H9 (cell line): ENCODE data around the gene SLC25A29. TPM values are rescaled to one million over a fixed set of nuclear protein-coding genes. Genes with fewer than 3 reads are reported as not detected.
A peak's percentile ranks its signal among the peaks of the same experiment; 100 is the strongest.

Experiments
- DNase-seq: peaks from one replicate; pipeline ENCODE4 v3.0.0-alpha.2; 2017
- H2AFZ ChIP-seq: one replicate; pipeline ENCODE4 v1.6.1; 2013; ENCODE audit warnings: mild to moderate bottlenecking, low read length, control low read depth, moderate library complexity
- H2AK5ac ChIP-seq: 2 replicates; pipeline ENCODE4 v1.6.1; 2013; ENCODE audit warnings: low read length, control low read depth, mixed read lengths; ENCODE audit not compliant: insufficient read length
- H2BK120ac ChIP-seq: one replicate; pipeline ENCODE4 v1.6.1; 2013; ENCODE audit warnings: low read depth, mild to moderate bottlenecking, low read length, control low read depth, inconsistent platforms; ENCODE audit not compliant: poor library complexity, severe bottlenecking
- H2BK12ac ChIP-seq: 2 replicates; pipeline ENCODE4 v1.6.1; 2013; ENCODE audit warnings: low read length, control low read depth, mixed read lengths, low read depth; ENCODE audit not compliant: insufficient read length
- H2BK15ac ChIP-seq: 2 replicates; pipeline ENCODE4 v1.6.1; 2013; ENCODE audit warnings: low read depth, low read length, control low read depth
- H2BK20ac ChIP-seq: one replicate; pipeline ENCODE4 v1.6.1; 2013; ENCODE audit warnings: low read depth, mild to moderate bottlenecking, low read length, control low read depth, inconsistent platforms; ENCODE audit not compliant: poor library complexity, severe bottlenecking
- H2BK5ac ChIP-seq: 2 replicates; pipeline ENCODE4 v1.6.1; 2013; ENCODE audit warnings: low read length, control low read depth, mixed read lengths; ENCODE audit not compliant: insufficient read length
- H3K14ac ChIP-seq: 2 replicates; pipeline ENCODE4 v1.6.1; 2013; ENCODE audit warnings: low read length, control low read depth; ENCODE audit not compliant: insufficient read depth
- H3K18ac ChIP-seq: 2 replicates; pipeline ENCODE4 v1.6.1; 2013; ENCODE audit warnings: low read depth, mild to moderate bottlenecking, mixed read lengths, low read length, control low read depth; ENCODE audit not compliant: insufficient read length
- H3K23ac ChIP-seq: 2 replicates; pipeline ENCODE4 v1.6.1; 2013; ENCODE audit warnings: low read length, control low read depth, mixed read lengths, low read depth; ENCODE audit not compliant: insufficient read length
- H3K23me2 ChIP-seq: 2 replicates; pipeline ENCODE4 v1.6.1; 2013; ENCODE audit warnings: low read depth, mild to moderate bottlenecking, mixed read lengths, low read length, control low read depth; ENCODE audit not compliant: insufficient read length, poor library complexity, severe bottlenecking
- H3K27ac ChIP-seq: 2 replicates; pipeline ENCODE4 v1.5.1; 2013; ENCODE audit warnings: low read length, control low read depth, mixed read lengths, low read depth; ENCODE audit not compliant: insufficient read length
- H3K27me3 ChIP-seq: 2 replicates; pipeline ENCODE4 v1.6.1; 2013; ENCODE audit warnings: low read length, control low read depth, inconsistent platforms; ENCODE audit not compliant: insufficient read depth
- H3K4ac ChIP-seq: 2 replicates; pipeline ENCODE4 v1.6.1; 2013; ENCODE audit warnings: low read depth, mild to moderate bottlenecking, control low read depth, inconsistent platforms, low read length, moderate library complexity
- H3K4me1 ChIP-seq: 2 replicates; pipeline ENCODE4 v1.6.1; 2013; ENCODE audit warnings: low read length, control low read depth, inconsistent platforms; ENCODE audit not compliant: insufficient read depth
- H3K4me2 ChIP-seq: 2 replicates; pipeline ENCODE4 v1.6.1; 2013; ENCODE audit warnings: low read length, control low read depth, mixed read lengths; ENCODE audit not compliant: insufficient read length, insufficient read depth
- H3K56ac ChIP-seq: 2 replicates; pipeline ENCODE4 v1.6.1; 2013; ENCODE audit warnings: low read depth, mild to moderate bottlenecking, mixed read lengths, low read length, control low read depth; ENCODE audit not compliant: insufficient read length
- H3K79me1 ChIP-seq: 2 replicates; pipeline ENCODE4 v1.6.1; 2013; ENCODE audit warnings: low read depth, mild to moderate bottlenecking, moderate library complexity, low read length, control low read depth, inconsistent platforms; ENCODE audit not compliant: insufficient read depth, poor library complexity, severe bottlenecking
- H3K79me2 ChIP-seq: 2 replicates; pipeline ENCODE4 v1.6.1; 2013; ENCODE audit warnings: low read length, control low read depth, inconsistent platforms; ENCODE audit not compliant: insufficient read depth
- H3K9ac ChIP-seq: 2 replicates; pipeline ENCODE4 v1.6.1; 2013; ENCODE audit warnings: low read length, control low read depth, mixed read lengths; ENCODE audit not compliant: insufficient read length; ENCODE audit errors: extremely low read depth
- H3K9me3 ChIP-seq: one replicate; pipeline ENCODE4 v1.6.1; 2013; ENCODE audit warnings: low read depth, low read length, inconsistent platforms; ENCODE audit not compliant: control insufficient read depth
- H3T11ph ChIP-seq: one replicate; pipeline ENCODE4 v1.6.1; 2013; ENCODE audit warnings: mild to moderate bottlenecking, low read length, control low read depth, inconsistent platforms
- H4K20me1 ChIP-seq: one replicate; pipeline ENCODE4 v1.6.1; 2013; ENCODE audit not compliant: control insufficient read depth, insufficient read length, insufficient read depth
- H4K5ac ChIP-seq: 2 replicates; pipeline ENCODE4 v1.6.1; 2013; ENCODE audit warnings: low read depth, mild to moderate bottlenecking, mixed read lengths, low read length, control low read depth; ENCODE audit not compliant: insufficient read length
- H4K8ac ChIP-seq: replicated peaks from 2 replicates; pipeline ENCODE4 v1.6.1; 2013; ENCODE audit warnings: low read length, control low read depth, mixed read lengths, low read depth; ENCODE audit not compliant: insufficient read length
- H4K91ac ChIP-seq: 2 replicates; pipeline ENCODE4 v1.6.1; 2013; ENCODE audit warnings: low read depth, mild to moderate bottlenecking, moderate library complexity, mixed read lengths, low read length, control low read depth; ENCODE audit not compliant: insufficient read length
- H3K27ac Mint-ChIP-seq, 3 experiments: 2 replicates in 2 of 3; 3 replicates in 1 of 3; pipeline ENCODE4 v1.8.0; 2020 to 2021; ENCODE audit warnings: mixed read lengths in 3 of 3, mild to moderate bottlenecking in 1 of 3, moderate library complexity in 1 of 3
- H3K27me3 Mint-ChIP-seq: 2 replicates; pipeline ENCODE4 v1.8.0; 2021; ENCODE audit warnings: low read depth, mild to moderate bottlenecking, moderate library complexity, mixed read lengths
- H3K36me3 Mint-ChIP-seq, 3 experiments: 2 replicates in 2 of 3; 3 replicates in 1 of 3; pipeline ENCODE4 v1.8.0; 2020 to 2021; ENCODE audit warnings: low read depth in 3 of 3, mixed read lengths in 3 of 3; ENCODE audit not compliant: insufficient read depth in 1 of 3
- H3K4me1 Mint-ChIP-seq, 2 experiments: 2 replicates each; pipeline ENCODE4 v1.8.0; 2020; ENCODE audit warnings: mixed read lengths in 2 of 2
- H3K4me3 Mint-ChIP-seq, 2 experiments: 2 replicates in 1 of 2; 3 replicates in 1 of 2; pipeline ENCODE4 v1.8.0; 2020 to 2021; ENCODE audit warnings: mild to moderate bottlenecking in 2 of 2, mixed read lengths in 2 of 2, moderate library complexity in 1 of 2
- H3K9me3 Mint-ChIP-seq, 2 experiments: 2 replicates in 1 of 2; 3 replicates in 1 of 2; pipeline ENCODE4 v1.8.0; 2020; ENCODE audit warnings: mild to moderate bottlenecking in 2 of 2, mixed read lengths in 2 of 2, moderate library complexity in 1 of 2
- WGBS: extraction: QIAGEN DNeasy Blood & Tissue Kit; methylation state at CpG from one replicate; pipeline ENCODE4 v1.1.7; 2013; ENCODE audit warnings: missing lambda C conversion rate, low lambda C conversion rate, mixed read lengths; ENCODE audit not compliant: insufficient read length; ENCODE audit errors: extremely low coverage; 5-methylcytosine and 5-hydroxymethylcytosine counted together
- total RNA-seq: library from RNA; stranded (reverse); gene quantifications from 2 replicates; pipeline ENCODE4 v1.2.1, GENCODE V29; 2021
- TF ChIP-seq, protein P1 (sequence below): fragments of 200-600 bp; sonication (generic); conservative IDR thresholded peaks from 3 replicates; pipeline ENCODE4 v1.8.0; 2021; ENCODE audit warnings: antibody characterized with exemption, mild to moderate bottlenecking

SLC25A29 gene
- total RNA-seq, 1 experiment from 2014 or later = 175 TPM

DNA sequence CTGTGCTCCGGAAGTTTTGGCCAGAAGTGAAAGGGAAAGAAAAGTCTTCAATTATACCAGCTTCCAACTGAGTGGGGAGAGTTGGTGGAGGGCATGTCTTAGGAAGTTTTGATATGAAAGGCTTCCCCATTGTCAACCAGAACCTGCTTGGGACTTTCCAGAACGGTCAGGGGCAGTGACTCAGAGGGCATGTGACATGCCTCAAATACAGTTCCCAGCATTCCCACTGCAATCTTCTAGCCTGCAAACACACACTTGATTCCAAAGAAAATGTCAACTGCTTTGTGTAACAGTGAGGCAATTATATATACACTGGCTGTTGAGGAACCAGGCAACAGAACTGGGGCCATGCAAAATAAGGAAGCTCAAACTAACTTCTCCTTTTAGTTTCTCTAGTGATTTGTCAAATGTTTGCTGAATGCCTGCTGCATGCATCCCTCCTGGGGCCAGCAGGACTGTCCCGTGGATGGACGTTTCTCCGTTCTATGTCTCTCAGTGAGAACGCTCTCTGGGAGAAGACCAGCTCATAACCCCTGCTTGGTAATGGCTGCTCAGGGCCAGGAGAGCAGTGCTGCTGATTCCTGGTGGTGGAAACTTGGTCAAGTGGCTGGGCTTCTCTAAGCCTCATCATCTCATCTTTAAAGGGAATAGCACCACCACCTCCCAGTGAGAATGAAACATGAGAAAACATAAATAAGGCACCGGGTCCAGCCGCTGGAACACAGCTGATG is 35.2 kb upstream of the SLC25A29 start:
- Histone ChIP-seq H3K9ac (no peak overlapping the region), H4K5ac (no peak overlapping the region), H3K27me3 (no peaks in the 10 kb centered on the region), H3K56ac (no peak overlapping the region), H4K20me1 (no peaks in the 10 kb centered on the region), H3K18ac (no peak overlapping the region), H3K23ac (no peak overlapping the region), H2AK5ac (no peak overlapping the region), H4K8ac (no peak overlapping the region), H3T11ph (no peak overlapping the region), H2BK20ac (no peak overlapping the region), H3K27ac (no peak overlapping the region), H3K4me1 (no peaks in the 10 kb centered on the region), H2BK120ac (no peak overlapping the region), H3K14ac (no peak overlapping the region), H2AFZ (no peak overlapping the region), H3K4ac (no peak overlapping the region), H4K91ac (no peak overlapping the region), H2BK5ac (no peak overlapping the region), H3K9me3 (no peaks in the 10 kb centered on the region), H3K23me2 (no peaks in the 10 kb centered on the region), H3K4me2 (no peak overlapping the region), H3K79me1 (no peaks in the 10 kb centered on the region), H2BK12ac (no peak overlapping the region), H2BK15ac (no peak overlapping the region), H3K79me2 (no peaks in the 10 kb centered on the region)
- H3K4me3 Mint-ChIP-seq = no peak overlapping the region
- DNase-seq = no peak
- peaks cover 45 to 77% (median 74%) of the 10 kb centered on the region in 3 experiments; a peak in 6 of 7 replicates for H3K36me3 Mint-ChIP-seq
- H3K27ac Mint-ChIP-seq = peak overlapping the region in 1 of 3 experiments; percentile 39; a peak in 2 of 7 replicates
- H3K4me1 Mint-ChIP-seq = no peaks in the 10 kb centered on the region
- TF ChIP-seq, protein P1, sequence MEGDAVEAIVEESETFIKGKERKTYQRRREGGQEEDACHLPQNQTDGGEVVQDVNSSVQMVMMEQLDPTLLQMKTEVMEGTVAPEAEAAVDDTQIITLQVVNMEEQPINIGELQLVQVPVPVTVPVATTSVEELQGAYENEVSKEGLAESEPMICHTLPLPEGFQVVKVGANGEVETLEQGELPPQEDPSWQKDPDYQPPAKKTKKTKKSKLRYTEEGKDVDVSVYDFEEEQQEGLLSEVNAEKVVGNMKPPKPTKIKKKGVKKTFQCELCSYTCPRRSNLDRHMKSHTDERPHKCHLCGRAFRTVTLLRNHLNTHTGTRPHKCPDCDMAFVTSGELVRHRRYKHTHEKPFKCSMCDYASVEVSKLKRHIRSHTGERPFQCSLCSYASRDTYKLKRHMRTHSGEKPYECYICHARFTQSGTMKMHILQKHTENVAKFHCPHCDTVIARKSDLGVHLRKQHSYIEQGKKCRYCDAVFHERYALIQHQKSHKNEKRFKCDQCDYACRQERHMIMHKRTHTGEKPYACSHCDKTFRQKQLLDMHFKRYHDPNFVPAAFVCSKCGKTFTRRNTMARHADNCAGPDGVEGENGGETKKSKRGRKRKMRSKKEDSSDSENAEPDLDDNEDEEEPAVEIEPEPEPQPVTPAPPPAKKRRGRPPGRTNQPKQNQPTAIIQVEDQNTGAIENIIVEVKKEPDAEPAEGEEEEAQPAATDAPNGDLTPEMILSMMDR = no peak
- WGBS = no CpG with 5 or more reads among the region's 8 CpGs
- H3K27me3 Mint-ChIP-seq = no peaks in the 10 kb centered on the region
- no peaks in the 10 kb centered on the region; a peak in 1 of 5 replicates for H3K9me3 Mint-ChIP-seq
